Lung (tissue), 12 donors: Measurements from ENCODE around the gene ST6GALNAC3. TPM values are rescaled to one million over a fixed set of nuclear protein-coding genes. Genes with fewer than 3 reads are reported as not detected.
A peak's percentile ranks its signal among the peaks of the same experiment; 100 is the strongest.

Experiments used
- ATAC-seq: fragments of 200-7000 bp; cut with Tn5 transposase; one replicate; pipeline ENCODE4 v1.9.1; 2020; ENCODE audit warnings: moderate number of reproducible peaks; ENCODE audit not compliant: insufficient read depth, low FRiP score
- DNase-seq, 3 donors: peaks; one replicate each; pipeline ENCODE4 v3.0.0-alpha.2; 2013 to 2017
- H3K27ac ChIP-seq, 2 donors: one replicate each; pipeline ENCODE4 v1.5.1; 2013; ENCODE audit warnings: mild to moderate bottlenecking in 2 of 2, moderate library complexity in 2 of 2, control low read depth in 1 of 2, inconsistent platforms in 1 of 2, low read depth in 1 of 2, low read length in 1 of 2
- H3K27me3 ChIP-seq, 3 donors: one replicate each; pipeline ENCODE4 v1.5.1; 2013; ENCODE audit warnings: low read length in 2 of 3; ENCODE audit not compliant: control insufficient read depth in 3 of 3, insufficient read depth in 3 of 3
- H3K36me3 ChIP-seq, 4 donors: one replicate each; pipeline ENCODE4 v1.5.1; 2013; ENCODE audit warnings: low read length in 4 of 4, mild to moderate bottlenecking in 1 of 4, moderate library complexity in 1 of 4; ENCODE audit not compliant: control insufficient read depth in 4 of 4, insufficient read depth in 4 of 4
- H3K4me1 ChIP-seq, 5 donors: one replicate each; pipeline ENCODE4 v1.5.1; 2013; ENCODE audit warnings: low read length in 5 of 5, mild to moderate bottlenecking in 2 of 5, moderate library complexity in 1 of 5; ENCODE audit not compliant: control insufficient read depth in 5 of 5, insufficient read depth in 5 of 5
- H3K4me3 ChIP-seq: one replicate; pipeline ENCODE4 v1.5.1; 2013; ENCODE audit warnings: mild to moderate bottlenecking, control low read depth, moderate library complexity
- H3K9ac ChIP-seq, 2 donors: one replicate each; pipeline ENCODE4 v1.5.1; 2013; ENCODE audit warnings: low read length in 2 of 2, control low read depth in 1 of 2; ENCODE audit not compliant: insufficient read depth in 1 of 2
- H3K9me3 ChIP-seq, 4 donors: one replicate each; pipeline ENCODE4 v1.5.1; 2013; ENCODE audit warnings: low read length in 3 of 4, mild to moderate bottlenecking in 1 of 4, moderate library complexity in 1 of 4; ENCODE audit not compliant: control insufficient read depth in 4 of 4, insufficient read depth in 3 of 4
- WGBS, 2 donors: extraction: QIAGEN DNeasy Blood & Tissue Kit; methylation state at CpG; one replicate each; pipeline ENCODE4 v1.1.7; 2013; 5-methylcytosine and 5-hydroxymethylcytosine counted together
- polyA plus RNA-seq, 2 donors: library from polyadenylated mRNA; stranded (reverse); fragments of 200-250 nt; gene quantifications; one replicate each; pipeline ENCODE4 v1.2.1, GENCODE V29; 2013
- total RNA-seq, 2 donors: library from RNA; depleted of rRNA in 1 of 2; stranded (reverse); fragments of >200 nt in 1 of 2; gene quantifications; one replicate each; pipeline ENCODE4 v1.2.1, GENCODE V29; 2014 to 2021
- TF ChIP-seq, protein P1 (sequence below): IDR thresholded peaks from 2 replicates; pipeline ENCODE4 v1.5.1; 2012; ENCODE audit warnings: mild to moderate bottlenecking; ENCODE audit errors: control extremely low read depth, extremely low read depth
- donor health status: control.
- donor health status: control.
- donor health status: Bipolar disorder and iron deficiency.
- donor health status: healthy.
- donor health status: DM: yes; HTN: yes; CAD: no.

Gene ST6GALNAC3
- total and polyA plus RNA-seq, 4 donors: 2.7 to 17.9 (median 12.2) TPM

DNA sequence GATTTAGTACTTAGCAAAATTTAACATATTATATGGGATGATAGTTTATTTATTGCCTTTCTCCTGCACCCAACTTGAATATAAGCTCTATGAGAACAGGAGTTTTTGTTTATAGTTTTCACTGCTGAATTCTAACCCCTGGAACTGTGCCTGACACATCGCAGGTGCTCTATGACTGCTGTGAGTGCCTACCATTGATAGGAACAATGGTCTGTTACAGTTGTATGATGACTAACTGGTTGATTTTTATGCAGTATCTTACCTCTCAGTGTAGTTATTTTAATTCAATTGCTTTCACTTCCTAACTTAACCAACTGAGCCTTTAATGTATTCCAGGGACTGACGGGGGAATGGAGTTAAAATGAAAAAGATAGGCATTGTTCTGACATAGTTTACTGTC is 336.0 kb downstream of the ST6GALNAC3 start:
- Histone ChIP-seq H3K4me1 (peaks cover 0 to 3% (median 0%) of the 10 kb centered on the region in 5 donors), H3K27me3 (no peaks in the 10 kb centered on the region), H3K4me3 (no peak overlapping the region), H3K36me3 (peaks cover 0 to 1% (median 0%) of the 10 kb centered on the region in 4 donors), H3K27ac (no peak overlapping the region), H3K9ac (no peak overlapping the region), H3K9me3 (no peaks in the 10 kb centered on the region)
- TF ChIP-seq, protein P1, sequence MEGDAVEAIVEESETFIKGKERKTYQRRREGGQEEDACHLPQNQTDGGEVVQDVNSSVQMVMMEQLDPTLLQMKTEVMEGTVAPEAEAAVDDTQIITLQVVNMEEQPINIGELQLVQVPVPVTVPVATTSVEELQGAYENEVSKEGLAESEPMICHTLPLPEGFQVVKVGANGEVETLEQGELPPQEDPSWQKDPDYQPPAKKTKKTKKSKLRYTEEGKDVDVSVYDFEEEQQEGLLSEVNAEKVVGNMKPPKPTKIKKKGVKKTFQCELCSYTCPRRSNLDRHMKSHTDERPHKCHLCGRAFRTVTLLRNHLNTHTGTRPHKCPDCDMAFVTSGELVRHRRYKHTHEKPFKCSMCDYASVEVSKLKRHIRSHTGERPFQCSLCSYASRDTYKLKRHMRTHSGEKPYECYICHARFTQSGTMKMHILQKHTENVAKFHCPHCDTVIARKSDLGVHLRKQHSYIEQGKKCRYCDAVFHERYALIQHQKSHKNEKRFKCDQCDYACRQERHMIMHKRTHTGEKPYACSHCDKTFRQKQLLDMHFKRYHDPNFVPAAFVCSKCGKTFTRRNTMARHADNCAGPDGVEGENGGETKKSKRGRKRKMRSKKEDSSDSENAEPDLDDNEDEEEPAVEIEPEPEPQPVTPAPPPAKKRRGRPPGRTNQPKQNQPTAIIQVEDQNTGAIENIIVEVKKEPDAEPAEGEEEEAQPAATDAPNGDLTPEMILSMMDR: no peak
- no peak for DNase-seq
- WGBS, 2 donors: 64 to 84% methylated on average over 2 of the region's 2 CpGs
- no peak for ATAC-seq

DNA sequence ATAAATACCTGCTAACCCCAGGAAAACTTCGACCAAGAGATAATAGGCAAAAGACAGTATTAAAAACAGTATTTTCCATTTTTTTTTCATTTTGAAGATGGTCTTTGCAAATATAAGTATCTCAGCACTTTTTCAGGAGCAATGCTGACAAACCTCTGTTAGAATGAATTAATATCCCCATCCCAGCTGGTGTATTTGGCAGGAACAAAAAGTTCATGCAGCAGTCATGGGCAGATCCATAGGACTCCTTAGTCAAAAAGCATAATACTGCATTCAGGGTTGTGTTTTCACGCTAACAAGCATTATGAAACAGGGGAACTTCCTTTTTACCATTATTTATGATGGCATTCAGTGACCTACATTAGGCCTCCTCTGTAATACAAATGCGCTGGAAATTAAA is 344.0 kb downstream of the ST6GALNAC3 start:
- H3K4me3 ChIP-seq: no peak overlapping the region
- TF ChIP-seq, protein P1: no peak
- no peaks in the 10 kb centered on the region for H3K36me3 ChIP-seq
- ATAC-seq (no peak), DNase-seq (peak; percentile 23 to 86 (median 70))
- H3K27me3 ChIP-seq: no peaks in the 10 kb centered on the region
- H3K27ac ChIP-seq: no peak overlapping the region
- peaks cover 0 to 9% (median 4%) of the 10 kb centered on the region in 5 donors for H3K4me1 ChIP-seq
- 72 to 81% methylated on average over 3 of the region's 3 CpGs for WGBS, 2 donors
- H3K9me3 ChIP-seq: no peaks in the 10 kb centered on the region
- no peak overlapping the region for H3K9ac ChIP-seq

DNA sequence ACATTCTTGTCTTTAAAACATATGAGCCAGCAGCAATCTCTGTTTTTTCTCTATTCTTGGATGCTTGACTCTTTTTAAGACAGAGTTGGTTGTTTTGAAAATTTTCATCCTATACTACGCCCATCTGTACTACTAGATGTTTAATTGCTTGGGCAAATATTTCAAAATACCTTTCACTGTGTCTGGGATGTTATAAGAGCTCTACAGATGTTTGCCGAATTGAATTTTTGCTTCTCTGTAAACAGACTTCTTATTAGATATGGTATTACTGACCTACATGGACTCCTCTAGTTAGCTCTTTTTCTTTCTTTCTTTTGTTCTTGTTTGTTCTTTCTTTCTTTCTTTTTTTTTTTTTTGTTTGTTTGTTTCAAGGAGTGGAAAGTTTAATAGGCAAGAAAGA is 345.1 kb downstream of the ST6GALNAC3 start:
- Histone ChIP-seq H3K36me3 (no peaks in the 10 kb centered on the region), H3K4me3 (no peak overlapping the region), H3K9me3 (no peaks in the 10 kb centered on the region), H3K27ac (no peak overlapping the region), H3K9ac (no peak overlapping the region), H3K4me1 (peaks cover 0 to 9% (median 4%) of the 10 kb centered on the region in 5 donors), H3K27me3 (no peaks in the 10 kb centered on the region)
- ATAC-seq (no peak), DNase-seq (no peak)
- TF ChIP-seq, protein P1: no peak
- 60 to 81% methylated on average over 2 of the region's 2 CpGs for WGBS, 2 donors
